SK-N-SH (cell line): ENCODE measurements around the gene KRT84. TPM values are rescaled to one million over a fixed set of nuclear protein-coding genes. Genes with fewer than 3 reads are reported as not detected.

Source experiments
- CTCF ChIA-PET: fragments of 300-600, 350-600 bp; formaldehyde crosslinking; extraction: SDS; loops from one replicate; lab custom pipeline; 2021; lab: Yijun Ruan, JAX
- POLR2A ChIA-PET: fragments of 350-600 bp; sonication (Branson Sonifier 250); formaldehyde crosslinking; extraction: SDS; loops from one replicate; lab custom pipeline; 2020; ENCODE audit warnings: antibody characterized with exemption, inconsistent platforms; lab: Yijun Ruan, JAX
- DNase-seq: peaks from one replicate; pipeline ENCODE4 v3.0.0; 2012
- H2AFZ ChIP-seq: fragments of 200-600 bp; sonication (generic); 2 replicates; pipeline ENCODE4 v1.8.1; 2016; ENCODE audit warnings: antibody characterized with exemption, mild to moderate bottlenecking, low read depth
- H3F3A ChIP-seq: fragments of 200-600 bp; sonication (generic); replicated peaks from 2 replicates; pipeline ENCODE3; 2016; ENCODE audit warnings: antibody characterized with exemption, mild to moderate bottlenecking; ENCODE audit not compliant: insufficient read depth
- H3K27ac ChIP-seq, 2 experiments: fragments of 200-500 bp in 1 of 2; fragments of 200-600 bp in 1 of 2; sonication (Bioruptor generic) in 1 of 2; sonication (generic), shearing (Covaris generic) in 1 of 2; 2 replicates each; pipeline versions ENCODE4 v1.5.1 to v1.6.1; 2014 to 2016; ENCODE audit warnings: low read depth in 2 of 2, inconsistent platforms in 1 of 2, low read length in 1 of 2, mild to moderate bottlenecking in 1 of 2, mixed read lengths in 1 of 2
- H3K27me3 ChIP-seq: fragments of 200-600 bp; sonication (generic), shearing (Covaris generic); 2 replicates; pipeline ENCODE4 v1.6.1; 2016; ENCODE audit warnings: mixed run types; ENCODE audit not compliant: insufficient read depth
- H3K36me3 ChIP-seq, 2 experiments: fragments of 200-500 bp in 1 of 2; fragments of 200-600 bp in 1 of 2; sonication (Bioruptor generic) in 1 of 2; sonication (generic) in 1 of 2; replicated peaks in 1 of 2; 2 replicates each; pipeline versions ENCODE3 to v1.5.1; 2014 to 2016; ENCODE audit warnings: low read length in 1 of 2, mild to moderate bottlenecking in 1 of 2; ENCODE audit not compliant: insufficient read depth in 2 of 2, control insufficient read depth in 1 of 2
- H3K4me1 ChIP-seq, 2 experiments: fragments of 200-500 bp in 1 of 2; fragments of 200-600 bp in 1 of 2; sonication (Bioruptor generic) in 1 of 2; sonication (generic), shearing (Covaris generic) in 1 of 2; 2 replicates each; pipeline versions ENCODE4 v1.5.1 to v1.6.1; 2014 to 2016; ENCODE audit warnings: low read depth in 1 of 2, low read length in 1 of 2, mixed run types in 1 of 2; ENCODE audit not compliant: insufficient read depth in 2 of 2, control insufficient read depth in 1 of 2
- H3K4me2 ChIP-seq: fragments of 200-600 bp; sonication (generic), shearing (Covaris generic); 2 replicates; pipeline ENCODE4 v1.6.1; 2017; ENCODE audit warnings: mixed run types
- H3K4me3 ChIP-seq, 2 experiments: fragments of 200-500 bp in 1 of 2; fragments of 200-600 bp in 1 of 2; sonication (Bioruptor generic) in 1 of 2; sonication (generic), shearing (Covaris generic) in 1 of 2; 2 replicates each; pipeline versions ENCODE4 v1.5.1 to v1.8.1; 2014 to 2016; ENCODE audit warnings: low read depth in 2 of 2, inconsistent platforms in 1 of 2, low read length in 1 of 2, mild to moderate bottlenecking in 1 of 2, mixed read lengths in 1 of 2, moderate library complexity in 1 of 2
- H3K79me2 ChIP-seq: fragments of 200-600 bp; sonication (generic); 2 replicates; pipeline ENCODE4 v1.8.1; 2017; ENCODE audit warnings: mild to moderate bottlenecking; ENCODE audit not compliant: insufficient read depth
- H3K9ac ChIP-seq: fragments of 200-600 bp; sonication (generic); 2 replicates; pipeline ENCODE4 v1.6.1; 2017; ENCODE audit warnings: mixed run types
- H3K9me2 ChIP-seq: fragments of 200-600 bp; sonication (generic); 2 replicates; pipeline ENCODE4 v1.6.1; 2017; ENCODE audit warnings: mixed run types
- H3K9me3 ChIP-seq: fragments of 200-600 bp; sonication (generic); 2 replicates; pipeline ENCODE4 v1.6.1; 2017; ENCODE audit warnings: mixed run types, mild to moderate bottlenecking, moderate library complexity
- H4K20me1 ChIP-seq: fragments of 200-600 bp; sonication (generic); 2 replicates; pipeline ENCODE4 v1.6.1; 2017; ENCODE audit warnings: mild to moderate bottlenecking, mixed run types; ENCODE audit not compliant: insufficient read depth
- CTCF ChIP-seq: fragments of 200-600 bp; sonication (generic); IDR thresholded peaks from 2 replicates; pipeline ENCODE4 v1.6.1; 2017; ENCODE audit warnings: antibody characterized with exemption, mild to moderate bottlenecking, moderate library complexity
- FOSL2 ChIP-seq: IDR thresholded peaks from 2 replicates; pipeline ENCODE4 v1.4.0; 2012; ENCODE audit warnings: low read depth, mild to moderate bottlenecking, moderate library complexity, borderline replicate concordance
- GABPA ChIP-seq: IDR thresholded peaks from 2 replicates; pipeline ENCODE4 v1.4.0; 2012; ENCODE audit warnings: low read depth, mild to moderate bottlenecking
- JUND ChIP-seq: IDR thresholded peaks from 2 replicates; pipeline ENCODE4 v1.4.0; 2012
- MEF2A ChIP-seq: IDR thresholded peaks from 2 replicates; pipeline ENCODE4 v1.4.0; 2012; ENCODE audit warnings: low read depth, borderline replicate concordance
- SMC3 ChIP-seq: IDR thresholded peaks from 2 replicates; pipeline ENCODE4 v1.6.1; 2012; ENCODE audit warnings: low read depth, low read length, improper control_type of control experiment
- USF2 ChIP-seq: fragments of 150-350 bp; IDR thresholded peaks from 2 replicates; pipeline ENCODE4 v1.6.1; 2017; ENCODE audit warnings: antibody characterized with exemption, low read length, low read depth, borderline replicate concordance
- ZBTB33 ChIP-seq: IDR thresholded peaks from 2 replicates; pipeline ENCODE4 v1.4.0; 2012; ENCODE audit warnings: low read depth, borderline replicate concordance
- WGBS: methylation state at CpG from one replicate; pipeline ENCODE4 v1.1.6; 2017; ENCODE audit warnings: low lambda C conversion rate; 5-methylcytosine and 5-hydroxymethylcytosine counted together
- polyA plus RNA-seq, 3 experiments: library from polyadenylated mRNA; depleted of rRNA; stranded (reverse); fragments of >200 nt; gene quantifications; 2 replicates each; pipeline ENCODE4 v1.2.3, GENCODE V29; 2012

KRT84 gene
- polyA plus RNA-seq, 1 of the 3 experiments (the other 2 are of a cell fraction), result not detected

GRCh38 chr12:52341066-52341580 is 44.3 kb downstream of the KRT84 start:
- peaks cover 32% of the 10 kb centered on the region for H3K27me3 ChIP-seq
- H3K4me1 ChIP-seq, result no peaks in the 10 kb centered on the region

More at GRCh38 chr12:52341066-52341580, 44.3 kb downstream of the KRT84 start:
- Histone ChIP-seq H3K9me2 (no peaks in the 10 kb centered on the region), H3K36me3 (no peaks in the 10 kb centered on the region), H3K4me3 (no peak overlapping the region), H3K9me3 (0 out of 2 replicates have a peak, but pooled peaks cover 8% of the 10 kb centered on the region), H3K27ac (no peak overlapping the region), H3F3A (peaks cover 7% of the 10 kb centered on the region), H3K79me2 (no peaks in the 10 kb centered on the region), H3K9ac (no peak overlapping the region), H2AFZ (no peak overlapping the region), H3K4me2 (no peak overlapping the region), H4K20me1 (no peaks in the 10 kb centered on the region)
- POLR2A ChIA-PET, result no interaction called here
- CTCF ChIA-PET, result interaction anchor here (0.9 to 4.4 kb wide), 5 partner anchors 13 to 538 kb away, joined by 3 to 19 read pairs (median 4); no protein-coding TSS in a partner anchor
- 50% methylated on average over 4 of the region's 14 CpGs for WGBS
- DNase-seq, result no peak
- TF ChIP-seq USF2 (no peak), ZBTB33 (no peak), SMC3 (no peak), FOSL2 (no peak), JUND (no peak), GABPA (no peak), CTCF (no peak), MEF2A (no peak)
